Retinal pigment epithelial cell (primary cell): Measurements from ENCODE around the gene TSSK3.
"Not testable (repeated sequence)": the region's sequence is repeated elsewhere in the genome, so short reads cannot be mapped to it uniquely, and the experiment has no call there.

Experiments used
- DNase-seq: peaks from one replicate; pipeline ENCODE4 v3.0.0-alpha.2; 2010; ENCODE audit warnings: low read depth
- H3K4me3 ChIP-seq: 2 replicates; pipeline ENCODE4 v1.5.1; 2011; ENCODE audit warnings: mild to moderate bottlenecking, low read length, control low read depth, moderate library complexity
- TF ChIP-seq, protein P1 (sequence below): conservative IDR thresholded peaks from 2 replicates; pipeline ENCODE4 v1.5.1; 2011; ENCODE audit warnings: low read depth, low read length, control low read depth, inconsistent platforms

TSSK3 gene

DNA sequence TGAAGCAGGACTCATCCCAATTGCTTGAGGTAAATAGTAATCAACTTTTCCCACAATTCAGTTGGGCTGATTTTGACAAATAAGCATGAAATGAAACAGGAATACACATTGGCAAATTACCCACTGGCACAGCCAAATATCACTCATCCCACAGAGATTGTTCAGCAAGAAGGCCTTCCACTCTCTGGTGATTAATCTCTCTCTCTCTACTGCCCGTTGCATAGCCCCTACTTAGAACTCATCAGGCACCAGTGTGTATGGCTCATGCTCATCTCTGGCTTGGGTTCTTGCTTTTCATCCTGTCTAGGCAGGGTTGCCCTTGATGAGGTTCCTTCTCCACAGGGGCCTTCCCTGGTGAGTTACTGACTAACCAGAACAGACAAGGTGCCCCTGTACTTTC, 30.8 kb downstream of the TSSK3 start:
- TF ChIP-seq, protein P1, sequence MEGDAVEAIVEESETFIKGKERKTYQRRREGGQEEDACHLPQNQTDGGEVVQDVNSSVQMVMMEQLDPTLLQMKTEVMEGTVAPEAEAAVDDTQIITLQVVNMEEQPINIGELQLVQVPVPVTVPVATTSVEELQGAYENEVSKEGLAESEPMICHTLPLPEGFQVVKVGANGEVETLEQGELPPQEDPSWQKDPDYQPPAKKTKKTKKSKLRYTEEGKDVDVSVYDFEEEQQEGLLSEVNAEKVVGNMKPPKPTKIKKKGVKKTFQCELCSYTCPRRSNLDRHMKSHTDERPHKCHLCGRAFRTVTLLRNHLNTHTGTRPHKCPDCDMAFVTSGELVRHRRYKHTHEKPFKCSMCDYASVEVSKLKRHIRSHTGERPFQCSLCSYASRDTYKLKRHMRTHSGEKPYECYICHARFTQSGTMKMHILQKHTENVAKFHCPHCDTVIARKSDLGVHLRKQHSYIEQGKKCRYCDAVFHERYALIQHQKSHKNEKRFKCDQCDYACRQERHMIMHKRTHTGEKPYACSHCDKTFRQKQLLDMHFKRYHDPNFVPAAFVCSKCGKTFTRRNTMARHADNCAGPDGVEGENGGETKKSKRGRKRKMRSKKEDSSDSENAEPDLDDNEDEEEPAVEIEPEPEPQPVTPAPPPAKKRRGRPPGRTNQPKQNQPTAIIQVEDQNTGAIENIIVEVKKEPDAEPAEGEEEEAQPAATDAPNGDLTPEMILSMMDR, result no peak
- DNase-seq, result no peak
- peak overlapping the region; percentile 94 for H3K4me3 ChIP-seq

DNA sequence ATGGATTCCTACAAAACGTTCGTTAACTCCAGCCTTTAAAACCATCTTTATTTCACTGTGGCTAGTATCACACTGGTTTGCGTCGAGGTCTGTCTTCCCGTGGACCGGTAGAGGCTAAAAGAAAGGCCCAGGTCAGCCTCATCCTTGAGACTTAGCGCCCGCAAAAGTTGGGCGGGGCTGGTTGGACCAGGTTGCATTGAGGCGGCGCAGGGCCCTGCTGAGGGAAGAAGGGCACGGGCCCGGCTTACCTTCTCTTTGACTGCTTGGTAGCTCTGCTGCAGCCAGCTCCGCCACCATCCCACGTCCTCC, 31.4 kb downstream of the TSSK3 start:
- H3K4me3 ChIP-seq, result peak overlapping the region; percentile 94
- no peak for DNase-seq
- TF ChIP-seq, protein P1, result no peak

DNA sequence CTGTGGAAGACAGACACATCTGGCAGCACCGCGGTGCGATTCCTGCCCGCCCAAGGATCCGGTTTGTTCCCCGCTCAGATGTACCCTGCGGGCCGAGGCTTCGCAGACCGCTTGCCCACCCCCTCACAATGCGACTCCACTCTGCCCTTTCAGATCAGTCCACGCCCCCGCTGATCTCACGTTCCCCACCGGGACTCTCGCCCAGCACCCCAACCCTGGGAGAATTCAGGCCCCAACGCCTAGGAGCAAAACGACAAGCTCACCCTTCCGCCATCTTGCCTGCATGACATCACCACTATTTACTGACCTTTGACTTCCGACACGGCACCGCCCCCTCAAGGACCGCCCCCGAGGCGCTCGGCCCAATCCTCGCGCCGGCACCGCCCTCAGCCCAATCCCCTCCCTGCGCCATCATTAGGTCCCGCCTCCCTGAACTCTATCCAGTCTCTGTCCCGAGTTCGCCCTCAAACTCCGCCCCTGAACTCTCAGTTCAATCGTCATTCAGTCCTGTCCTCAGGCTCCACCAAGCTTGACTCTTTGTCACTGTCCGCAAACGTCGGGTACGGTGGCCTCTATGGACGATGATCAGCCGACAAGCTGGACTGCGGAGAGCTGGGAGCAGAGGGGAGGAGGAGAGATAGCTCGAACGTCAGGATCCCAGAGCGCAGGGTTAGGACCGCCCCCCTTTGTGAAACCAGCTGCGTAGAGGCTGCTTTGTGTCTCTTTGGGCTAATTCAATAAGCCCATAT, 32.0 kb downstream of the TSSK3 start, which contains the start of gene BSDC1:
TSS of gene BSDC1 (minus strand) at position 301 of the 749 bp plus-strand sequence. CDS start at position 274, 27 bp downstream.
- peak within 1 kb of the TSS; percentile 94 for H3K4me3 ChIP-seq

DNA sequence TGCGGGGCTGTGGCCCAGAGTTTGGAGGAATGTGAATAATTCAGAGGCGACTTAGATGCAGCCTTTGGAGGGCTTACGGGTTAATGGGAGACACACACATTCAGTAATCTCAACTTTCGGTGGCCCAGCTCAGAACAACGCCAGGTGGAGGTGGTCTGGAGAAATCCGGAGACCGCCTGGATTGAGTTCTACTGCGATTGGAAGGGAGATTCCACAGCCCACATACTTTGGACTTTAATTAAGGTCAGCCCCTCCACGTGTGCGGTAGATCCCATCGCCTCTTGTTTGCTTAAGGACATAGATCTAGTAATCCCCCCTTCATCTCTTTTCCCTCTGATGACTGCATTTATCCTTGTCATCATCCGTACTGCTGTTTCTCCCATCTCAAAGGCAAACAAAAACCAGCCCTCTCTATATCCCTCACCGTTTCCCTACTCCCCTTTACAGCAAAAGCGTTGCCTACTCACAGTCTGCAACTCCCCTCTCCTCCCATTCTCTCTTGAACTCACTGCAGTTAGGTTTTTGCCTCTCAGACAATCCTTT, 32.6 kb downstream of the TSSK3 start:
- TF ChIP-seq, protein P1, result no peak
- DNase-seq, result no peak
- peak overlapping the region; percentile 94 for H3K4me3 ChIP-seq

More for the DNA sequence above, 32.0 kb downstream of the TSSK3 start, which contains the start of gene BSDC1:
- peak; percentile 86 for DNase-seq
- TF ChIP-seq, protein P1, result no peak

DNA sequence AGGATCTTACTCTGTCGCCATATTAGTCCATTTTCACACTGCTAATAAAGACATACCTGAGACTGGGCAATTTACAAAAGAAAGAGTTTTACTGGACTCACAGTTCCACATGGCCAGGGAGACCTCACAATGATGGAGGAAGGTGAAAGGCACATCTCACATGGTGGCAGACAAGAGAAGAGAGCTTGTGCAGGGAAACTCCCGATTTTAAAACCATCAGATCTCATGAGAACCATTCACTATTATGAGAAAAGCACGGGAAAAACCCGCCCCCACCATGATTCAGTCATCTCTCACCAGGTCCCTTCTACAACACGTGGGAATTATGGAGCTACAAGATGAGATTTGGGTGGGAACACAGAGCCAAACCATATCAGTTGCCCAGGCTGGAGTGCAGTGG, 34.2 kb downstream of the TSSK3 start:
- not testable (repeated sequence) for H3K4me3 ChIP-seq, DNase-seq

DNA sequence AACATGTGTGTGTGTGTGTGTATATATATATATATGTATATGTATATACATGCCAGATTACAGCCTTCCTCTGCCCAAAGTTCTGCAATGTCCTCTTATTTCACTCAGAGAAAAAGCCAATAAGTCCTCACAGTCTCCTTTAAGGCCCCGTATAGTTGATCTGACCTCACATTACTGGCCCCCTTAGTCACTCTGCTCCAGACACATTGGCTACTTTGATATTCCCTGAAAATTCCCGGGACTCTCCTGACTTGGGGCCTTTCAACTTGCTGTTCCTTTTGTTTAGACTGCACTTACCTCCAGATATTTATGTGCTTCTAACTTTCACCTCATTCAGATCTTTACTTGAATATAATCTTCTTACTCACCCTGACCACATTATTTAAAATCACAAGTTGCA, 36.1 kb downstream of the TSSK3 start:
- H3K4me3 ChIP-seq, result no peak overlapping the region
- no peak for DNase-seq
- TF ChIP-seq, protein P1, result no peak

DNA sequence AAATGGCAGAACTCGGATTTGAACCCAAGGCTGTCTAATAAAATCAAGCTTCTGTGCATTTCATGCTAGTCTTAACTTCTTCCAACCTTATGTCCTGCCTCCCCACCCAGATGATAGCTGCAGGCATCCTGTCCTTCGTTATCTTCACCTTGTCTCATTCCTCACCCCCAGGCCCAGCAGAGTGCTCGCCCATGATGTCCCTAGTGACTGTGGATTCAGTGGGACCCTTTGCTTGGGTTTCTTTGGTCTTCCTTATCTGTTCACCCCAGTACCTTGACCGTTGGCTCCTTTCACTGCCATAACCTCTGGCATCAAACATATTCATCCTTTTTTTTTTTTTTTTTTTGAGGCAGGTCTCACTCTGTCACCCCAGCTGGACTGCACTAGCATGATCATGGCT, 37.5 kb downstream of the TSSK3 start:
- no peak overlapping the region for H3K4me3 ChIP-seq
- TF ChIP-seq, protein P1, result no peak
- no peak for DNase-seq
